Mammary microvascular endothelial cell (primary cell): ENCODE data around the gene USP19. TPM values are rescaled to one million over a fixed set of nuclear protein-coding genes. Genes with fewer than 3 reads are reported as not detected.

Experiments
- total RNA-seq: library from RNA; depleted of rRNA; stranded (reverse); fragments of >200 nt; gene quantifications from 2 replicates; pipeline ENCODE4 v1.2.3, GENCODE V29; 2015

Gene USP19, protein sequence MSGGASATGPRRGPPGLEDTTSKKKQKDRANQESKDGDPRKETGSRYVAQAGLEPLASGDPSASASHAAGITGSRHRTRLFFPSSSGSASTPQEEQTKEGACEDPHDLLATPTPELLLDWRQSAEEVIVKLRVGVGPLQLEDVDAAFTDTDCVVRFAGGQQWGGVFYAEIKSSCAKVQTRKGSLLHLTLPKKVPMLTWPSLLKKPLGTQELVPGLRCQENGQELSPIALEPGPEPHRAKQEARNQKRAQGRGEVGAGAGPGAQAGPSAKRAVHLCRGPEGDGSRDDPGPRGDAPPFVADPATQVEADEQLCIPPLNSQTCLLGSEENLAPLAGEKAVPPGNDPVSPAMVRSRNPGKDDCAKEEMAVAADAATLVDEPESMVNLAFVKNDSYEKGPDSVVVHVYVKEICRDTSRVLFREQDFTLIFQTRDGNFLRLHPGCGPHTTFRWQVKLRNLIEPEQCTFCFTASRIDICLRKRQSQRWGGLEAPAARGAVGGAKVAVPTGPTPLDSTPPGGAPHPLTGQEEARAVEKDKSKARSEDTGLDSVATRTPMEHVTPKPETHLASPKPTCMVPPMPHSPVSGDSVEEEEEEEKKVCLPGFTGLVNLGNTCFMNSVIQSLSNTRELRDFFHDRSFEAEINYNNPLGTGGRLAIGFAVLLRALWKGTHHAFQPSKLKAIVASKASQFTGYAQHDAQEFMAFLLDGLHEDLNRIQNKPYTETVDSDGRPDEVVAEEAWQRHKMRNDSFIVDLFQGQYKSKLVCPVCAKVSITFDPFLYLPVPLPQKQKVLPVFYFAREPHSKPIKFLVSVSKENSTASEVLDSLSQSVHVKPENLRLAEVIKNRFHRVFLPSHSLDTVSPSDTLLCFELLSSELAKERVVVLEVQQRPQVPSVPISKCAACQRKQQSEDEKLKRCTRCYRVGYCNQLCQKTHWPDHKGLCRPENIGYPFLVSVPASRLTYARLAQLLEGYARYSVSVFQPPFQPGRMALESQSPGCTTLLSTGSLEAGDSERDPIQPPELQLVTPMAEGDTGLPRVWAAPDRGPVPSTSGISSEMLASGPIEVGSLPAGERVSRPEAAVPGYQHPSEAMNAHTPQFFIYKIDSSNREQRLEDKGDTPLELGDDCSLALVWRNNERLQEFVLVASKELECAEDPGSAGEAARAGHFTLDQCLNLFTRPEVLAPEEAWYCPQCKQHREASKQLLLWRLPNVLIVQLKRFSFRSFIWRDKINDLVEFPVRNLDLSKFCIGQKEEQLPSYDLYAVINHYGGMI (N-terminal part only)
- total RNA-seq = 29.2 and 31.3 TPM in 2 replicates

GRCh38 chr3:49120438-49121131 is at the start of gene USP19:
USP19 (minus strand) TSS chr3:49120823; CDS start chr3:49119145, 1,678 bp downstream.

DNA sequence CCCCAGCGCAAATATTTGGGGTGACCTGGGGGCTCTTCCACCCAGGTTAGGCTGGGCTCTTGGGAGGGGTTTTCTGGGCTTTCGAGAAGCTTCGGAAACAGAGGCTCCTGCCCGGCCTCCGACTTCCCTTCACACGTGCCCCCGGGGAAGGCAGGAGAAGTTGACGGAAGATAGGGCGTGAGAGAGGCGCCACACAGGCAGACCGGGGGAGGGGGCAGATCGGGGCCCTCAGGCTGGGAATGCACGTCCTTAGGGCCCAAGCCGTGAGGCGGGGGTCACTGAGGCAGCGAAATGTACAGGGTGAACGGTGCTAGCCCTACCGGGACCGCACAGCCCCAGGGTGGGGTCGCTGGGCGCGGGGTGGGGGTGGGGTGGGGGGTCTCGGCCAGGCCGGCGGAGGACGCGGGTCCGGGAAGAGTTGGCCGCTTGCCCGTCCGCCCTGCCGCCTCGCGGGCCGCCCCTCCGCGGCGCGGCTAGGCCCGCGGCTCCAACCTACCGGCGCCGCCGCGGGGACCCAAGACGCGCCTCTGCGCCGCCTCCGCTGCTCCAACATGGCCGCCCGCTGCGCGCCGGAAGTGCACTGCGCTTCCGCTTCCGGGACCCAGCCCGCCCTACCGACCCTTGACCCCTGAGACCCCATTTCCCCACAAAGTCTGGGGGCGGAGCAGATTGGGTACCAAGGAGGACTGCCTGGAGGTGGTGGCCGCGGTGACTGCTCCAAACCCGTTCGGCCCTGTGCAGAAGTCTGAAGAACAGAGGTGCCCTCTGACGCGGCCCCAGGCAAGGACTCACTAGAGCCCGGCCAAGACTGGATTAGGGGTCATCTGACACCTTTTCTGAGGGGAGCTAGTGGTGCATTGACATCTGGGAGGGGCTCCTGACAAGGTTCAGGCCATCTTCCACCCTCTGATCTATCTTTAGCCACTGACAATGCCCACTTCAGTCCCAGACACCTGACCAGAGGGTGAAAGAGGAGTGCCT is 45.4 kb upstream of the USP19 start, which contains the start of gene CCDC71:
CCDC71 (minus strand) TSS at position 561 of the 981 bp plus-strand sequence. CDS start 2,123 bp downstream, outside the sequence.

GRCh38 chr3:49132437-49133225 is 12.0 kb upstream of the USP19 start, which contains the start of gene LAMB2:
LAMB2 (minus strand) TSS chr3:49133050; CDS start chr3:49132867, 183 bp downstream.

GRCh38 chr3:49104427-49105291 is 16.0 kb downstream of the USP19 start, which contains the start of gene QARS1:
QARS1 (minus strand) TSS chr3:49104757; CDS start chr3:49104733, 24 bp downstream.

DNA sequence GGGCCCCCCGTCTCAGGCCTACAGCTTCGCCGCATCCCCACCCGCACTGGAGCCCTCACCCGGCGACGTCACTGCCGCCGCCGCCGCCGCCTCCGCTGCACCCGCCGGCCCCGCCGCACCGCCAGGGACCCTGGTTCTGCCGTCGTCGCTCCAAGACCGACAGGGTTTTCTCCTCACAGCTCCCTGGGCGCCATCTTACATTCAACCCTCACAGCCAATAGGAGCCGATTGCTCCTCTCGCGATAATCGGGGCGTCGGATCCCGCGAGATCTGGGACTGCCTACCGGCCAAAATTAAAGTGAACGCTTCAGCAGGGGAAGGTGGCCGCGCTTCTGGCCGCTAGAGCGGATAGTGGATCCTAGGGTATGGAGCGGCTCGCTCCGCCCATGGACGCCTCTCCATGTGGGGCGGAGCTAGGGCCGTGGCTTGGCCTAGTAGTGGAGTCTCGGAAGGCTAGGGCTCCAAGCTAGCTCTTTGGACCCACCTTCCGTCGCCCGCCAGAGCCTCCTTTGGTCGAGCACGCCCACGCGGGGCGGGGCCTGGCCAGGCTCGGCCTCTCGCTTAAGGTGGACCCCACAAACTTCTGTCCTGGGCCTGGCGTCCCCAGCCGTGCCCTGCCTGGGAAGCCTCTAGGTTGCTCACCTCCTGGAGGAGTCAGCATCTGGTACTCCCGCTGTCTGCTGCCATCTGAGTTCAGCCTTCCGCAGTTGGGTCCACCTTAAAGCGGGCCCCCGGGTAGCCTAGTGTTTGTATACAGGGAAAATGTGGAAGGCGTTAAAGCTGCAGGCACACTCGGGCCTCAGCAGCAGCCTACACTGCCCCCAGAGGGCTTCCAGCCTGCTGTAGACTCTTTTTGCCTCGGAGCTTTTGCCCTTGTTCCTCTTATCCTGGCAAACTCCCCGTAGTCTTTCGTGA is 26.5 kb downstream of the USP19 start, which contains the start of gene QRICH1:
QRICH1 (minus strand) TSS at position 219 of the 915 bp plus-strand sequence. CDS start 17,054 bp downstream, outside the sequence.

Other genes with a start within 250 kb of the USP19 start
- gene SLC25A20, start 221.9 kb downstream of the USP19 start, total RNA-seq = 15.9 and 26.8 TPM in 2 replicates
- 53.3 and 72.0 TPM in 2 replicates for gene ARIH2, start 202.0 kb downstream of the USP19 start, total RNA-seq
- gene P4HTM, start 130.6 kb downstream of the USP19 start, total RNA-seq = 15.7 and 16.0 TPM in 2 replicates
- 81.6 and 87.9 TPM in 2 replicates for gene WDR6, start 113.4 kb downstream of the USP19 start, total RNA-seq
- 40.8 and 44.2 TPM in 2 replicates for gene DALRD3, start 102.2 kb downstream of the USP19 start, total RNA-seq
- gene NDUFAF3, start 98.7 kb downstream of the USP19 start, total RNA-seq = 134 and 158 TPM in 2 replicates
- 197 and 214 TPM in 2 replicates for gene IMPDH2, start 91.4 kb downstream of the USP19 start, total RNA-seq
- 60.2 and 79.0 TPM in 2 replicates for gene QRICH1, start 26.8 kb downstream of the USP19 start, total RNA-seq
- gene QARS1, start 16.1 kb downstream of the USP19 start, total RNA-seq = 226 and 239 TPM in 2 replicates
- 338 and 396 TPM in 2 replicates for gene LAMB2, start 12.2 kb upstream of the USP19 start, total RNA-seq
- gene CCDC71, start 45.5 kb upstream of the USP19 start, total RNA-seq = 25.3 and 31.4 TPM in 2 replicates
- 23.0 and 29.8 TPM in 2 replicates for gene KLHDC8B, start 50.8 kb upstream of the USP19 start, total RNA-seq
- 0.80 and 6.3 TPM in 2 replicates for gene C3orf62, start 156.4 kb upstream of the USP19 start, total RNA-seq
- 10.6 and 11.8 TPM in 2 replicates for gene USP4, start 219.2 kb upstream of the USP19 start, total RNA-seq
- 1,104 and 1,196 TPM in 2 replicates for gene GPX1, start 237.5 kb upstream of the USP19 start, total RNA-seq